ENCODE results near the gene USF3.

GRCh38 chr3:113698213-113698742, 1.8 kb upstream of the USF3 start:
- TF ChIP-seq JUND (IDR thresholded peaks at IDR 0.05; ENCODE audit: low read length), result no peak
- TF ChIP-seq TAF1 (IDR thresholded peaks at IDR 0.05; ENCODE audit: low read depth, low read length), result no peak
- TF ChIP-seq, protein P1, sequence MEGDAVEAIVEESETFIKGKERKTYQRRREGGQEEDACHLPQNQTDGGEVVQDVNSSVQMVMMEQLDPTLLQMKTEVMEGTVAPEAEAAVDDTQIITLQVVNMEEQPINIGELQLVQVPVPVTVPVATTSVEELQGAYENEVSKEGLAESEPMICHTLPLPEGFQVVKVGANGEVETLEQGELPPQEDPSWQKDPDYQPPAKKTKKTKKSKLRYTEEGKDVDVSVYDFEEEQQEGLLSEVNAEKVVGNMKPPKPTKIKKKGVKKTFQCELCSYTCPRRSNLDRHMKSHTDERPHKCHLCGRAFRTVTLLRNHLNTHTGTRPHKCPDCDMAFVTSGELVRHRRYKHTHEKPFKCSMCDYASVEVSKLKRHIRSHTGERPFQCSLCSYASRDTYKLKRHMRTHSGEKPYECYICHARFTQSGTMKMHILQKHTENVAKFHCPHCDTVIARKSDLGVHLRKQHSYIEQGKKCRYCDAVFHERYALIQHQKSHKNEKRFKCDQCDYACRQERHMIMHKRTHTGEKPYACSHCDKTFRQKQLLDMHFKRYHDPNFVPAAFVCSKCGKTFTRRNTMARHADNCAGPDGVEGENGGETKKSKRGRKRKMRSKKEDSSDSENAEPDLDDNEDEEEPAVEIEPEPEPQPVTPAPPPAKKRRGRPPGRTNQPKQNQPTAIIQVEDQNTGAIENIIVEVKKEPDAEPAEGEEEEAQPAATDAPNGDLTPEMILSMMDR (IDR thresholded peaks at IDR 0.05; ENCODE audit: control extremely low read depth in 1 of 3, insufficient read depth in 1 of 3, low read depth in 1 of 3, low read length in 3 of 3), result no peak
- TF ChIP-seq RAD21 (IDR thresholded peaks at IDR 0.05 in 1 of 2, conservative IDR thresholded peaks at IDR 0.05 in 1 of 2; ENCODE audit: low read depth in 2 of 2, low read length in 2 of 2), result no peak
- TF ChIP-seq POLR2AphosphoS5 (IDR thresholded peaks at IDR 0.05; ENCODE audit: low read depth, low read length), result no peak

Measured in H1 (cell line).